HG03060 (cell line): Measurements from ENCODE around the gene NBEAL1.
"Not testable (repeated sequence)": the region's sequence is repeated elsewhere in the genome, so short reads cannot be mapped to it uniquely, and the experiment has no call there.

Source experiments
- ATAC-seq: cut with Tn5 transposase; IDR thresholded peaks from one replicate; pipeline ENCODE4 v1.9.1; 2021; ENCODE audit warnings: low read depth, moderate number of reproducible peaks; ENCODE audit not compliant: unreplicated experiment

Gene NBEAL1

DNA sequence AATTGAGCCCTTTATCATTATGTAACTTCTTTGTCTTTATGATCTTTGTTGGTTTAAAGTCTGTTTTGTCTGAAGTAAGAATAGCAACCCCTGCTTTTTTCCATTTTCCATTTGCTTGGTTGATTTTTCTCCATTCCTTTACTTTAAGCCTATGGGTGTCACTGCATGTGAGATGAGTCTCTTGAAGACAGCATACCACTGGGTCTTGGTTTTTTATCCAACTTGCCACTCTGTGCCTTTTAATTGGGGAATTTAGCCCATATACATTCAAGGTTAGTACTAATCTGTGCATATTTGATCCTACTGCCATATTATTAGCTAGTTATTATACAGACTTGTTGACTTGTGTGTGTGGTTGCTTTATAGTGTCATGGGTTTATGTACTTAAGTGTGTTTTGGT, 89.6 kb downstream of the NBEAL1 start:
- ATAC-seq, result no peak

DNA sequence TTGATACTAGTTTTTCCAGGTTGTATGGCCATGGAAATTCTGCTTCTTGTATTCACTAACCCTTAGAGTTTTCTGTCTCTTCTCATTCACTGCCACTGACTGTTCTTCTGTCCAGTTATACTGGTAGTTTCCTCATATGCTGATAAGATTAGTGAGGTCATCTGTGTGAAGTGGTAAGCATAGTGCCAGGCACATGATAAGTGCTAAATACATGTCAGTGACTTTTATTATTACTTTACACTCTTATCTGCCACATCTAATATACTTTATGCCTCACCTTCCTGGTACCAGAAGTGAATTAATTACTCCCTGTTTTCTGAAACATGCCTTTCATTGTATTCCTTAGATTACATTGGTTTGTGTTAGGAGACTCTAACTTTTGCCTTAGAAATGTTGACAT, 91.3 kb downstream of the NBEAL1 start:
- ATAC-seq, result no peak

DNA sequence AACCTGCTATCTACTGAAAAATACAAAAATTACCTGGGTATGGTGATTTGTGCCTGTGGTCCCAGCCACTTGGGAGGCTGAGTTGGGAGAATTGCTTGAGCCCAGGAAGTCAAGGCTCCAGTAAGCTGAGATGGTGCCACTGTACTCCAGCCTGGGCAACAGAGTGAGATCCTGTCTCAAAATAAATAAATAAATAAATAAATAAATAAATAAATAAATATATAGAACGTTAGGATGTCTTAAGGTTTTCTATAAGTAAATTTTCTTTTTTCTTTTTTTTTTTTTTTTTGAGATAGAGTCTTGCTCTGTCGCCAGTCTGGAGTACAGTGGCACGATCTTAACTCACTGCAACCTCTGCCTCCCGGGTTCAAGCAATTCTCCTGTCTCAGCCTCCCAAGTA, 95.8 kb downstream of the NBEAL1 start:
- ATAC-seq, result not testable (repeated sequence)

DNA sequence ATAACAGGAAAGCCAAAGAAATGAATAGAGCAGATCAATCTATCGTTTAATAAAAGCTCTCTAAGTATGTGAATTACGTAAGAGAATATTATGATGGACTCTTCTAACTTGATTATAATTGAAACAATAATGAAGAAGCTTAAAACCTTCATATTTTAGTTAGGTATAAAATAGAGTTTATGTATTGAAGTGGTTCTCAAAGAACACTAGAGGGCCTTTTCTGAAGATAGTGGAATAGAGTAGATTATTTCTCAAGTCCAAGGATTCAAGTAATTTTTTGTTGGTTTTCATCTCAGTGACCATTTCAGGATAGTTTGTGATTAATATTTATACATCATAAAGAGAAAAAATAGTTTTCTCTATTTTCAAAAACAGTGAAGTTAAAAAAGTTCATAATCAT, 97.7 kb downstream of the NBEAL1 start:
- ATAC-seq, result no peak

GRCh38 chr2:203115201-203115700, 100.6 kb downstream of the NBEAL1 start:
- not testable (repeated sequence) for ATAC-seq

- ATAC-seq, result no peak
Measured at GRCh38 chr2:203122317-203122986, 107.8 kb downstream of the NBEAL1 start.

DNA sequence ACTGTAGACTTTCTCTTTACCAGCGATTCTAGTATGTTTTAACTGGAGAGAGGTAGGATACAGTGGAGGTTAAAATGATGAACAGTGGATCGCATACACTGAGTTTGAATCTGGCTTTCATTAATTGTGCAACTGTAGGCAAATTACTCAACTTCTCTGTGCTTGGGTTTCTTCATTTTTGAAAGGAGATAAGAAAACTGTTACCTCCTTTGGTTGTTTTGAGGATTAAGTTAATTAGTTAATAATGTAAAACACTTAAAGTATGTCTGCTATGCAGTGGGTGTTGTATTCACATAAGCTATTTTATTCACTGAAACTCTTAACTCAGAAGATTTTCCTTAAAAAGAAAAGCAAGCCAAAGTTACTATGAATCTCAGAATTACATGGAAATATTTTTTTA, 112.3 kb downstream of the NBEAL1 start:
- ATAC-seq, result no peak

DNA sequence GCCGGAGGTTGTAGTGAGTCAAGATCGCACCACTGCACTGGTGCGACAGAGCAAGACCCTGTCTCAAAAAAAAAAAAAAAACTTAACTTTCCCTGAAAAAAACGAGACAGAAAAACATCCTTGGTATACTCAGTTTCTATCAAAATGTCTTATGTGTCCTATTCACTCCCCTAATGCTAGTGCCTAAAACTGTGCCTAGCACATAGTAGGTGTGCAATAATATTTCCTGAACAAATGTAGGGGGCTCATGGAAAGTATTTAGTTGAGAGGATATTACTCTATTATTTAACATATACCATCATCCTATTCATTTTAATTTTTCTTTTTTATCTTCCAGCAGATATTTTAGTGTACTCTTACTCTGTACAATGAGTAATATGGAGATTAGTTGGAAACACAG, 120.4 kb downstream of the NBEAL1 start:
- no peak for ATAC-seq

- ATAC-seq, result no peak
Measured at GRCh38 chr2:203143391-203143790, 128.7 kb downstream of the NBEAL1 start.

DNA sequence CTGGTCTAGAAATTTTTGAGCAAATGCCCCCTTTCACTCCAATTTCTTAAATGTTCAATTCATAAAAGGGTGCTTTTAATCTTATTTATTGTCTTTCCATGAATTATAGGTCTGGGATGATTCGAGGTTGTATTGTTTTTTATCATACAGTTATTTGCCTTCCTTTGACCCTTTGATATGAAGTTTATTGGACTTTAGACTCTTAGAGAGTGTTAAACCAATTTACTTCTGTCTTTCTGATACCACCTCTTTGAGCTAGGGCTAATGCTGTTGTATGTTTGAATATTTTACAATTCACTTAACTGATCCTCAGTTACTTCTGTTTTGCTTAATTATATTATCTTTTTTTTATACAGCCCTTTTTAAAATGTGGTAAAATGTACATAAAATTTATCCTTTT, 134.5 kb downstream of the NBEAL1 start:
- no peak for ATAC-seq

- ATAC-seq, result no peak
Measured at GRCh38 chr2:203155406-203155805, 140.7 kb downstream of the NBEAL1 start.

- ATAC-seq, result not testable (repeated sequence)
Measured at GRCh38 chr2:203162722-203163121, 148.0 kb downstream of the NBEAL1 start.

DNA sequence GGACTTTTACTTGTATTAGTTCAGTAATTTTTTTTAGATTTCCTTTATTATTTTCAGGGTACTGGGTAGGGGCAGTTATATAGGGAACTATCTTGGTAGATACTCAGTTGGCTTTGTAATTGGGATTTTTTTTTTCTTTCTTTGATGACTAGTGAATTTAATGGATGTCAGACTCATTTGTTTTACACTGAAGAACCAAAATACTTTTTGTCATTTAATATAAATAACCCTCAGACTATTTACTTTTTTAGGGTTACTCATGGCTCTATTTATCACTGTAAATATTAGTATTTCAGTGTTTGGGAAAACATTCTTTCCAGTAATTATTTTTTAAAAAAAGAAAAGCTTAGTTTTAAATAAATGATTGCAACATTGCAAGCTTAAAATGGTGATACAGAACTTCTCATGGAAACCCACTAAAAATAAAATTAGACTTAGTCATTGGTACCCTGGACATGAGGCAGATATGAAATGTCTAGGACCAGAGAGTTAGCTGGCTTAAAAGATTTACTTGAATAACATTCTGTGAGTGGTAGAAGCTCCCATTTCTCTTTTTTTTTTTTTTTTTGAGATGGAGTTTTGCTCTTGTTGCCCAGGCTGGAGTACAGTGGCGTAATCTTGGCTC, 149.7 kb downstream of the NBEAL1 start:
- no peak for ATAC-seq

- ATAC-seq, result no peak
Measured at GRCh38 chr2:203167751-203168150, 153.1 kb downstream of the NBEAL1 start.

DNA sequence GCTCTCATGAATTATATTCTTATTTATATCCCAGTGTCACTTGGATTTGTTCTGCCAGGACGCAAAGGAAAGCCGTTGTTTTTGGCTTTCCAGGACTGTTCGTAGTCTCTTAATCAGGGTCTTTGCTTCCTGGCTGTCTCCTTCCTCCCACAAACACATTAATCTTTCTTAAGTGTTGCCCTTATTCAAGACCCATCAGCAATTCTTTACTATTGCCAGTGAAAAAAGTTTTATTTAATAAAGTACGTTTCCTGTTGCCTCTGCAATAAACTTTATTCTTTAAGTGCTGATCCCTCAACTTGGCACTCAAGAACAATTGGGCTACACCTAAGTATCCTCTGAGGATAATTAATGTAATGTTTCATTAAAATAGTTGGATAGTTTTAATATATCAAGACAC, 155.8 kb downstream of the NBEAL1 start:
- ATAC-seq, result no peak

DNA sequence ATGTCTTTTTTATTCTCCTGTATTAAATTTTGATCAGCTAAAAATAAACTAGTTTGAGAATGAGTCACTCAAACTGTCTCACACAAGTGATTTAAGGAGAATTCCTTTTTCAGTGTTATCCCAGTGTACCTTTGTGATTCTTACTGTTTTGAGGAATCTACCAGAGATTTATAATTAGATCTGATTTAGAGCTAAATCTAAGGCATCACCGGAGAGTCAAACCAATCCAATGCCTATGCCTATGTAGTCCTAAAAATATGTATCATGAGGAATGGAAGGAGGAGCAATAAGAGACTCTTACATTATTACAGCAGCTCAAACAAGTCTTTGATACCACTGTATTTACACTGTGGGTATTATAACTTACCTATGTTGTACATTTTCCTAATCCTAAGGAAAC, 160.7 kb downstream of the NBEAL1 start:
- no peak for ATAC-seq

GRCh38 chr2:203177361-203177760, 162.7 kb downstream of the NBEAL1 start:
- no peak for ATAC-seq

GRCh38 chr2:203185864-203186263, 171.2 kb downstream of the NBEAL1 start:
- ATAC-seq, result no peak

DNA sequence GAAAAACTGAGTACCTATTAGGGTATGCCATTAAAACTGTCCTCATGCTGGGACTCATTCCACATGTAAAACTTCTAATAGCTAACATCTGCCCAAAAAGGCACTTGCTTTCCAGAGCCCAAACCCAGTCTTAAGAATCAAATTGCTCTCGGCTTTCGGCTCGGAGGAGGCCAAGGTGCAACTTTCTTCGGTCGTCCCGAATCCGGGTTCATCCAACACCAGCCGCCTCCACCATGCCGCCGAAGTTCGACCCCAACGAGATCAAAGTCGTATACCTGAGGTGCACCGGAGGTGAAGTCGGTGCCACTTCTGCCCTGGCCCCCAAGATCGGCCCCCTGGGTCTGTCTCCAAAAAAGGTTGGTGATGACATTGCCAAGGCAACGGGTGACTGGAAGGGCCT, 175.9 kb downstream of the NBEAL1 start:
- not testable (repeated sequence) for ATAC-seq

DNA sequence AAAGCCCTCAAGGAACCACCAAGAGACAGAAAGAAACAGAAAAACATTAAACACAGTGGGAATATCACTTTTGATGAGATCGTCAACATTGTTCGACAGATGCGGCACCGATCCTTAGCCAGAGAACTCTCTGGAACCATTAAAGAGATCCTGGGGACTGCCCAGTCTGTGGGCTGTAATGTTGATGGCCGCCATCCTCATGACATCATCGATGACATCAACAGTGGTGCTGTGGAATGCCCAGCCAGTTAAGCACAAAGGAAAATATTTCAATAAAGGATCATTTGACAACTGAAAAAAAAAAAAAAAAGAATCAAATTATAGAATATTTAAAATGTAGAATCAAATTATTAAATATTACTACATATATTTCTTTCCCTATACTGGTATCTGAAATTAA, 176.4 kb downstream of the NBEAL1 start:
- not testable (repeated sequence) for ATAC-seq

GRCh38 chr2:203191961-203192360, 177.3 kb downstream of the NBEAL1 start:
- no peak for ATAC-seq

GRCh38 chr2:203195331-203196036, 180.8 kb downstream of the NBEAL1 start:
- ATAC-seq, result no peak
